ENCODE results near the gene MARCHF11.

The MARCHF11 gene

DNA sequence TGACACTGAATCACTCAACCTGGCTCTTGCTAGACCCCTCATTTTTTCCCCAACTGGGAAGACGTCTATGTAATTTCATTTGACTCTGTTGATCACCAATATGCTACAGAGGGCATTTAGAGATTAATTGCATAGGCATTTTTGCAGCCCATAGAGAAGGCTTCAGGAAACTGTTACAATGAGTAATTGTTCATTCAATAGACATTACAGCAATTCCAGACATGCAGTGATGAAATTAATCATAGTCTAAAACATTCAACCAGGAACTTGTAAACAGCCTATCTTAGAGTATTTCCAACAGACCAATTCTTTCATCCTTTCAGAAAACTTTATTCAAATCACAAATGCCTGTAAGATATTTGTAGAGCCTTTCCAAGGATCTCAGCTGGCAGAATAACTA lies 122.3 kb downstream of the MARCHF11 start:
- DNase-seq (no peak), ATAC-seq (ENCODE audit: insufficient read depth, low read depth) (no peak)
- Histone ChIP-seq H3K4me2 (ENCODE audit: insufficient read depth, low read length) (no peak overlapping the region), H3K27ac (ENCODE audit: low read length) (no peak overlapping the region), H3K79me2 (ENCODE audit: insufficient read depth, low read length) (no peaks in the 10 kb centered on the region), H3K9me3 (ENCODE audit: insufficient read depth, low read length, severe bottlenecking) (no peaks in the 10 kb centered on the region), H3K4me3 (ENCODE audit: low read depth in 1 of 2, low read length in 2 of 2) (no peak overlapping the region), H3K4me1 (ENCODE audit: insufficient read depth, low read length) (no peaks in the 10 kb centered on the region), H3K36me3 (ENCODE audit: insufficient read depth, low read length) (no peaks in the 10 kb centered on the region), H3K9ac (ENCODE audit: low read depth, low read length) (no peak overlapping the region), H3K27me3 (ENCODE audit: insufficient read depth, low read length, poor library complexity) (no peaks in the 10 kb centered on the region), H2AFZ (ENCODE audit: low read depth, low read length) (no peak overlapping the region), H4K20me1 (ENCODE audit: insufficient read depth, low read length) (no peaks in the 10 kb centered on the region)
- TF ChIP-seq, protein P1, sequence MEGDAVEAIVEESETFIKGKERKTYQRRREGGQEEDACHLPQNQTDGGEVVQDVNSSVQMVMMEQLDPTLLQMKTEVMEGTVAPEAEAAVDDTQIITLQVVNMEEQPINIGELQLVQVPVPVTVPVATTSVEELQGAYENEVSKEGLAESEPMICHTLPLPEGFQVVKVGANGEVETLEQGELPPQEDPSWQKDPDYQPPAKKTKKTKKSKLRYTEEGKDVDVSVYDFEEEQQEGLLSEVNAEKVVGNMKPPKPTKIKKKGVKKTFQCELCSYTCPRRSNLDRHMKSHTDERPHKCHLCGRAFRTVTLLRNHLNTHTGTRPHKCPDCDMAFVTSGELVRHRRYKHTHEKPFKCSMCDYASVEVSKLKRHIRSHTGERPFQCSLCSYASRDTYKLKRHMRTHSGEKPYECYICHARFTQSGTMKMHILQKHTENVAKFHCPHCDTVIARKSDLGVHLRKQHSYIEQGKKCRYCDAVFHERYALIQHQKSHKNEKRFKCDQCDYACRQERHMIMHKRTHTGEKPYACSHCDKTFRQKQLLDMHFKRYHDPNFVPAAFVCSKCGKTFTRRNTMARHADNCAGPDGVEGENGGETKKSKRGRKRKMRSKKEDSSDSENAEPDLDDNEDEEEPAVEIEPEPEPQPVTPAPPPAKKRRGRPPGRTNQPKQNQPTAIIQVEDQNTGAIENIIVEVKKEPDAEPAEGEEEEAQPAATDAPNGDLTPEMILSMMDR (IDR thresholded peaks at IDR 0.05; ENCODE audit: borderline replicate concordance, extremely low read depth, low read length, poor library complexity, severe bottlenecking), result no peak
- no peak for TF ChIP-seq EZH2 (IDR thresholded peaks at IDR 0.05; ENCODE audit: borderline replicate concordance, low read depth, low read length, severe bottlenecking)

DNA sequence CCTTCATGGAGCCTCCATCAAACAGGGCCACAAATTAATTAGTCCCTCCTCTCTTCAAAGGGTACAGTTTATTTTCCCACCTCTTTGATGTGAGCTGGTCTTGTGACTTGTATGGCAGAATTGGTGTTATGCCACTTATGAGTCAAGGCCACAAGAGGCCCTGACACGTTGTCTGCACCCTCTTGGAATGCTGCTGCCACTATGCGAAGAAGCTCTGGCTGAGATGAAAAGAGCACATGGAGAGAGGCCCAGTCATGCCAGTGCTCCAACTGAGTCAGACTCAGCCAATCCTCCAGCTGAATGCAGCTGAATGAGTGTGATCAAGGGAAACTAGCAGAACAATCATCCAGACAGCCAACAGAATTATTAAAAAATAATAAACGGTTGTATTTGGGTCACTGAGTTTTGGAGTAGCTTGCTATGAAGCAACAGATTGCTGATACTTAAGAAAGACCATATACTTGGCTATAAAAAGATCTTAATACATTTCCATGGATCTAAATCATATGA lies 128.3 kb downstream of the MARCHF11 start:
- ATAC-seq (ENCODE audit: insufficient read depth, low read depth) (no peak), DNase-seq (no peak)
- H3K36me3 ChIP-seq (ENCODE audit: insufficient read depth, low read length), result no peaks in the 10 kb centered on the region
- no peaks in the 10 kb centered on the region for H3K9me3 ChIP-seq (ENCODE audit: insufficient read depth, low read length, severe bottlenecking)
- no peaks in the 10 kb centered on the region for H3K79me2 ChIP-seq (ENCODE audit: insufficient read depth, low read length)
- H3K9ac ChIP-seq (ENCODE audit: low read depth, low read length), result no peak overlapping the region
- H3K4me2 ChIP-seq (ENCODE audit: insufficient read depth, low read length), result no peak overlapping the region
- no peak overlapping the region for H3K27ac ChIP-seq (ENCODE audit: low read length)
- no peaks in the 10 kb centered on the region for H4K20me1 ChIP-seq (ENCODE audit: insufficient read depth, low read length)
- no peaks in the 10 kb centered on the region for H3K4me1 ChIP-seq (ENCODE audit: insufficient read depth, low read length)
- H2AFZ ChIP-seq (ENCODE audit: low read depth, low read length), result no peak overlapping the region
- H3K4me3 ChIP-seq (ENCODE audit: low read depth in 1 of 2, low read length in 2 of 2), result no peak overlapping the region
- H3K27me3 ChIP-seq (ENCODE audit: insufficient read depth, low read length, poor library complexity), result no peaks in the 10 kb centered on the region
- TF ChIP-seq, protein P1 (IDR thresholded peaks at IDR 0.05; ENCODE audit: borderline replicate concordance, extremely low read depth, low read length, poor library complexity, severe bottlenecking), result no peak
- TF ChIP-seq EZH2 (IDR thresholded peaks at IDR 0.05; ENCODE audit: borderline replicate concordance, low read depth, low read length, severe bottlenecking), result no peak

DNA sequence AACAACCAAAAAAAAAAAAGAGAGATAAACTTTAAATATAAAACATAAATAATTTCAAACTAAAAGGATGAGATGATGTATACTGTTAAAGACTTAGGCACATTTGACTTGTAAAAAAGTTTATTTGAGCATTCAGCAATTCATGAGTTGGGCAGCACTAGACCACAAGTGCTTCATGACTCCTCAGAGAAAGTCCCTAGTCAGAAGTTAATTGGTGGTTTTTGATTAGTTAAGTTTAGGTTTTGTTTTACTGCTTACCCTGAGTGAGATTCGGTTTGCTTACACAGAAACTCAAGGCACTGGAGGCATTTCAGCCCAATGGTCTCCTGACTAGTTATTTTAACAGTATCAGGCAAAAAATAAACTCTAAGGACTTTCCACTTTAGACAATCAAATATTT lies 129.2 kb downstream of the MARCHF11 start:
- H3K9ac ChIP-seq (ENCODE audit: low read depth, low read length), result no peak overlapping the region
- ATAC-seq (ENCODE audit: insufficient read depth, low read depth), result no peak
- no peak for DNase-seq
- H3K4me3 ChIP-seq (ENCODE audit: low read depth in 1 of 2, low read length in 2 of 2), result no peak overlapping the region
- TF ChIP-seq, protein P1 (IDR thresholded peaks at IDR 0.05; ENCODE audit: borderline replicate concordance, extremely low read depth, low read length, poor library complexity, severe bottlenecking), result no peak
- no peak for TF ChIP-seq EZH2 (IDR thresholded peaks at IDR 0.05; ENCODE audit: borderline replicate concordance, low read depth, low read length, severe bottlenecking)
- no peaks in the 10 kb centered on the region for H3K4me1 ChIP-seq (ENCODE audit: insufficient read depth, low read length)
- H2AFZ ChIP-seq (ENCODE audit: low read depth, low read length), result no peak overlapping the region
- no peaks in the 10 kb centered on the region for H3K9me3 ChIP-seq (ENCODE audit: insufficient read depth, low read length, severe bottlenecking)
- no peaks in the 10 kb centered on the region for H3K36me3 ChIP-seq (ENCODE audit: insufficient read depth, low read length)
- no peak overlapping the region for H3K27ac ChIP-seq (ENCODE audit: low read length)
- H3K27me3 ChIP-seq (ENCODE audit: insufficient read depth, low read length, poor library complexity), result no peaks in the 10 kb centered on the region
- H4K20me1 ChIP-seq (ENCODE audit: insufficient read depth, low read length), result no peaks in the 10 kb centered on the region
- H3K4me2 ChIP-seq (ENCODE audit: insufficient read depth, low read length), result no peak overlapping the region
- no peaks in the 10 kb centered on the region for H3K79me2 ChIP-seq (ENCODE audit: insufficient read depth, low read length)

DNA sequence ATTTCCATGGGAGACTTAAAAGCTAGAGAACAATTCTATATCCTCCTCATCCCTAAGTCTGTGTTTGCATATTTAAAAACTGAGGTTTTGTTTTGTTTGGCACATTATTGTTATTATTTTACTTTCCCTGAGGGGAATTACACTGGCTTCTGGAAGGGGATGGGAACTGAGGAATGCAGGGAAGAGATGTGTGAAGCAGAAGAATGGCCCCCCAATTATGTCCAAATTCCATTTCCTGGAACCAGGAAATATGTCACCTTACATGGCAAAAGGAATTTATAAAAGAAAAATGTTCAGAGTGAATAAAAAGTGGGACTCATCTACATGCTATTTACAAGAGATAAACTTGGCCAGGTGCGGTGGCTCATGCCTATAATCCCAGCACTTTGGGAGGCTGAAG lies 129.8 kb downstream of the MARCHF11 start:
- no peak for TF ChIP-seq EZH2 (IDR thresholded peaks at IDR 0.05; ENCODE audit: borderline replicate concordance, low read depth, low read length, severe bottlenecking)
- TF ChIP-seq, protein P1 (IDR thresholded peaks at IDR 0.05; ENCODE audit: borderline replicate concordance, extremely low read depth, low read length, poor library complexity, severe bottlenecking), result no peak
- H3K4me2 ChIP-seq (ENCODE audit: insufficient read depth, low read length), result no peak overlapping the region
- no peaks in the 10 kb centered on the region for H3K36me3 ChIP-seq (ENCODE audit: insufficient read depth, low read length)
- no peak overlapping the region for H3K9ac ChIP-seq (ENCODE audit: low read depth, low read length)
- H3K79me2 ChIP-seq (ENCODE audit: insufficient read depth, low read length), result no peaks in the 10 kb centered on the region
- H4K20me1 ChIP-seq (ENCODE audit: insufficient read depth, low read length), result no peaks in the 10 kb centered on the region
- H3K4me3 ChIP-seq (ENCODE audit: low read depth in 1 of 2, low read length in 2 of 2), result no peak overlapping the region
- H3K27ac ChIP-seq (ENCODE audit: low read length), result no peak overlapping the region
- no peaks in the 10 kb centered on the region for H3K4me1 ChIP-seq (ENCODE audit: insufficient read depth, low read length)
- H2AFZ ChIP-seq (ENCODE audit: low read depth, low read length), result no peak overlapping the region
- ATAC-seq (ENCODE audit: insufficient read depth, low read depth) (no peak), DNase-seq (no peak)
- no peaks in the 10 kb centered on the region for H3K9me3 ChIP-seq (ENCODE audit: insufficient read depth, low read length, severe bottlenecking)
- no peaks in the 10 kb centered on the region for H3K27me3 ChIP-seq (ENCODE audit: insufficient read depth, low read length, poor library complexity)
